PC-3 (cell line): ENCODE results near the gene ABTB2.

Experiments
- CTCF ChIP-seq: fragments of 300-600 bp; sonication (generic); conservative IDR thresholded peaks from 2 replicates; pipeline ENCODE4 v1.5.1; 2017; ENCODE audit warnings: antibody characterized with exemption, low read depth, mild to moderate bottlenecking, low read length
- EZH2 ChIP-seq: fragments of 300-600 bp; sonication (generic); IDR thresholded peaks from one replicate; pipeline ENCODE4 v1.6.1; 2017; ENCODE audit warnings: antibody characterized with exemption, mild to moderate bottlenecking, low read length; ENCODE audit not compliant: unreplicated experiment
- EZH2phosphoT487 ChIP-seq: fragments of 300-600 bp; sonication (generic); IDR thresholded peaks from 2 replicates; pipeline ENCODE4 v1.6.1; 2018; ENCODE audit warnings: mild to moderate bottlenecking, antibody characterized with exemption, low read length, borderline replicate concordance

- TF ChIP-seq CTCF (no peak), EZH2 (no peak), EZH2phosphoT487 (no peak)
Measured at GRCh38 chr11:34300026-34300925, 57.5 kb downstream of the ABTB2 start.
